Neural cell (in vitro differentiated cells): ENCODE data around the gene PCDHB5. TPM values are rescaled to one million over a fixed set of nuclear protein-coding genes. Genes with fewer than 3 reads are reported as not detected.
A peak's percentile ranks its signal among the peaks of the same experiment; 100 is the strongest.
"Not testable (repeated sequence)": the region's sequence is repeated elsewhere in the genome, so short reads cannot be mapped to it uniquely, and the experiment has no call there.

Experiments
- H2AFZ ChIP-seq: fragments of 200-600, 300-800 bp; sonication (generic), shearing (Covaris generic); 2 replicates; pipeline ENCODE4 v1.6.0; 2014; ENCODE audit warnings: low read depth, mild to moderate bottlenecking, antibody characterized with exemption, low read length, moderate library complexity
- H3F3A ChIP-seq: fragments of 200-600 bp; shearing (Covaris generic); 2 replicates; pipeline ENCODE4 v1.6.1; 2016; ENCODE audit warnings: mild to moderate bottlenecking, moderate library complexity, mixed read lengths, antibody characterized with exemption, low read length; ENCODE audit not compliant: insufficient read depth, poor library complexity, severe bottlenecking
- H3K27ac ChIP-seq: fragments of 200-600, 300-800 bp; sonication (generic), shearing (Covaris generic); 2 replicates; pipeline ENCODE4 v1.5.1; 2014; ENCODE audit warnings: mild to moderate bottlenecking, low read length, moderate library complexity
- H3K27me3 ChIP-seq: fragments of 300-800, 200-600 bp; sonication (generic), shearing (Covaris generic); 2 replicates; pipeline ENCODE4 v1.6.0; 2014; ENCODE audit warnings: mild to moderate bottlenecking, low read depth, low read length, moderate library complexity; ENCODE audit not compliant: insufficient read depth
- H3K36me3 ChIP-seq: fragments of 300-800, 200-600 bp; sonication (generic), shearing (Covaris generic); 2 replicates; pipeline ENCODE4 v1.5.1; 2014; ENCODE audit warnings: mild to moderate bottlenecking, antibody characterized with exemption, low read length, moderate library complexity; ENCODE audit not compliant: insufficient read depth
- H3K4me2 ChIP-seq: fragments of 300-800, 200-600 bp; sonication (generic), shearing (Covaris generic); 2 replicates; pipeline ENCODE4 v1.6.0; 2014; ENCODE audit warnings: mild to moderate bottlenecking, low read length
- H3K4me3 ChIP-seq: fragments of 300-800, 200-600 bp; sonication (generic), shearing (Covaris generic); 2 replicates; pipeline ENCODE4 v1.5.1; 2014; ENCODE audit warnings: mild to moderate bottlenecking, low read length, moderate library complexity
- H3K79me2 ChIP-seq: fragments of 200-600 bp; shearing (Covaris generic); replicated peaks from 2 replicates; pipeline ENCODE4 v1.6.0; 2014; ENCODE audit warnings: mild to moderate bottlenecking, low read length, moderate library complexity; ENCODE audit not compliant: insufficient read depth
- H3K9ac ChIP-seq: fragments of 300-800, 200-600 bp; sonication (generic), shearing (Covaris generic); 2 replicates; pipeline ENCODE4 v1.6.1; 2016; ENCODE audit warnings: mild to moderate bottlenecking, low read length, mixed read lengths
- H3K9me2 ChIP-seq: fragments of 200-600 bp; shearing (Covaris generic); 2 replicates; pipeline ENCODE4 v1.6.1; 2016; ENCODE audit warnings: mild to moderate bottlenecking, low read length, mixed read lengths; ENCODE audit not compliant: insufficient read depth
- H3K9me3 ChIP-seq: fragments of 200-600, 300-800 bp; sonication (generic), shearing (Covaris generic); 2 replicates; pipeline ENCODE4 v1.6.1; 2016; ENCODE audit warnings: mild to moderate bottlenecking, mixed run types, low read length, moderate library complexity, mixed read lengths
- H4K20me1 ChIP-seq: fragments of 200-600 bp; shearing (Covaris generic); 2 replicates; pipeline ENCODE4 v1.6.1; 2016; ENCODE audit warnings: mild to moderate bottlenecking, mixed run types; ENCODE audit not compliant: insufficient read depth
- CTCF ChIP-seq: fragments of 450-650 bp; IDR thresholded peaks from 2 replicates; pipeline ENCODE4 v1.5.1; 2014; ENCODE audit warnings: antibody characterized with exemption, mild to moderate bottlenecking, moderate library complexity; ENCODE audit not compliant: poor library complexity, severe bottlenecking
- EP300 ChIP-seq: fragments of 450-650 bp; conservative IDR thresholded peaks from 2 replicates; pipeline ENCODE4 v1.6.1; 2014; ENCODE audit warnings: antibody characterized with exemption, mild to moderate bottlenecking, moderate library complexity; ENCODE audit not compliant: poor library complexity, severe bottlenecking
- EZH2 ChIP-seq: fragments of 200-600, 300-800 bp; shearing (Covaris generic), sonication (generic); IDR thresholded peaks from 2 replicates; pipeline ENCODE4 v1.6.1; 2014; ENCODE audit warnings: antibody characterized with exemption, low read length, borderline replicate concordance, mild to moderate bottlenecking; ENCODE audit not compliant: insufficient read depth, poor library complexity, severe bottlenecking
- MXI1 ChIP-seq: fragments of 450-650 bp; conservative IDR thresholded peaks from 2 replicates; pipeline ENCODE4 v1.6.1; 2014; ENCODE audit warnings: antibody characterized with exemption, mild to moderate bottlenecking; ENCODE audit not compliant: poor library complexity, severe bottlenecking
- POLR2AphosphoS5 ChIP-seq: IDR thresholded peaks from 2 replicates; pipeline ENCODE4 v1.6.1; 2012
- RAD21 ChIP-seq: fragments of 450-650 bp; conservative IDR thresholded peaks from 2 replicates; pipeline ENCODE4 v1.6.1; 2014; ENCODE audit warnings: antibody characterized with exemption, mild to moderate bottlenecking, moderate library complexity
- REST ChIP-seq: IDR thresholded peaks from 2 replicates; pipeline ENCODE4 v1.6.1; 2012; ENCODE audit warnings: borderline replicate concordance
- SMC3 ChIP-seq: fragments of 450-650 bp; conservative IDR thresholded peaks from 2 replicates; pipeline ENCODE4 v1.6.1; 2014; ENCODE audit warnings: antibody characterized with exemption, mild to moderate bottlenecking, moderate library complexity; ENCODE audit not compliant: poor library complexity
- TAF1 ChIP-seq: IDR thresholded peaks from 2 replicates; pipeline ENCODE4 v1.6.1; 2012; ENCODE audit warnings: low read depth
- polyA plus RNA-seq: library from polyadenylated mRNA; depleted of rRNA; stranded (reverse); fragments of >200 nt; gene quantifications from 2 replicates; pipeline ENCODE4 v1.2.3, GENCODE V29; 2014

The PCDHB5 gene
- polyA plus RNA-seq, 1 donor from 2014 or later: 4.7 TPM

- H3F3A ChIP-seq: no peaks in the 10 kb centered on the region
Measured at GRCh38 chr5:141135718-141136266, 786 bp downstream of the PCDHB5 start.

GRCh38 chr5:141137346-141137745 lies 2.3 kb downstream of the PCDHB5 start:
- H4K20me1 ChIP-seq, H2AFZ ChIP-seq, H3K4me2 ChIP-seq, H3K27me3 ChIP-seq, H3K4me3 ChIP-seq, H3F3A ChIP-seq, H3K79me2 ChIP-seq, H3K9ac ChIP-seq, H3K27ac ChIP-seq, H3K9me2 ChIP-seq: not testable (repeated sequence)
- Histone ChIP-seq H3K36me3 (peaks cover 11% of the 10 kb centered on the region), H3K9me3 (peaks cover 39% of the 10 kb centered on the region)

More at GRCh38 chr5:141135718-141136266, 786 bp downstream of the PCDHB5 start:
- Histone ChIP-seq H3K9ac (no peak overlapping the region), H3K4me3 (peak overlapping the region; percentile 6), H3K27me3 (no peaks in the 10 kb centered on the region), H2AFZ (no peak overlapping the region), H4K20me1 (no peaks in the 10 kb centered on the region), H3K27ac (no peak overlapping the region), H3K79me2 (no peaks in the 10 kb centered on the region), H3K9me2 (no peaks in the 10 kb centered on the region), H3K4me2 (no peak overlapping the region), H3K36me3 (peaks cover 13% of the 10 kb centered on the region), H3K9me3 (peaks cover 42% of the 10 kb centered on the region)
- TF ChIP-seq POLR2AphosphoS5: no peak
- TF ChIP-seq EP300: no peak
- no peak for TF ChIP-seq CTCF
- no peak for TF ChIP-seq MXI1
- no peak for TF ChIP-seq REST
- no peak for TF ChIP-seq TAF1
- no peak for TF ChIP-seq SMC3
- TF ChIP-seq RAD21: no peak
- no peak for TF ChIP-seq EZH2

GRCh38 chr5:141149812-141150211 lies 14.8 kb downstream of the PCDHB5 start, which contains the start of gene PCDHB6:
PCDHB6 (plus strand) TSS chr5:141150057; CDS start chr5:141150258, 201 bp downstream.
- Histone ChIP-seq H3K9ac (no peak within 1 kb of the TSS), H3K4me2 (no peak within 1 kb of the TSS), H3K4me3 (no peak within 1 kb of the TSS), H3K9me3 (peaks cover 14% of the 10 kb centered on the region), H3K79me2 (no peaks in the 10 kb centered on the region), H2AFZ (no peak within 1 kb of the TSS), H3K9me2 (no peaks in the 10 kb centered on the region), H3K36me3 (peaks cover 11% of the 10 kb centered on the region), H3F3A (no peaks in the 10 kb centered on the region), H3K27ac (no peak within 1 kb of the TSS), H3K27me3 (no peaks in the 10 kb centered on the region), H4K20me1 (no peaks in the 10 kb centered on the region)
- TF ChIP-seq REST: no peak
